Measurements from ENCODE around the gene HDAC1. TPM values are rescaled to one million over a fixed set of nuclear protein-coding genes. Genes with fewer than 3 reads are reported as not detected.
"Not testable (repeated sequence)": the region's sequence is repeated elsewhere in the genome, so short reads cannot be mapped to it uniquely, and the experiment has no call there.

Gene HDAC1
- total RNA-seq, 1 donor from 2014 or later, result 108 TPM

DNA sequence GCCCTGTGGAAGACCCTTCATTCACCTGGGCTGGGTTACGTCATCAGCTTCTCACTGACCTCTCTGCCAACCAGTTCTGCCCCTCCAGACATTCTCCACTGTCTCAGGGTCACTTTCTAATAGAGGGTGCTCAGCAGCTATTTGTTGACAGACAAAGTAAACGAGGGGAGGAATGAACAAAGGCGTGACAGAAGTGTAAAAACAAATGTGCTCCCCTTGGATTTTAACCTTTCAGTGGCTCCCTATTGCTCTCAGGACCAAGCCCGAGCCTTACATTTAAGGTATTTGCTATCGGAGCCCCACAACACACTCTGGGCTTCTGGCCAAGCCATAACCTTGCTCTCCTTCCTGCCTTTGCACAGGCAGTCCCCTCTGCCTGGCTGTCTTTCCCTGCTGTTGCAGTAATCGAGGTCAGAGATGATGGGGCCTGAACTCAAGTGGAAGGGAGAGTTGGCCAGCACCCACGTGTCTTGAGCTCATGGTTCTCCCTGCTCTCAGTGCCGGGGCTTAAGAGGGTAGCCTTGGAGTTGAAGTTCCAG lies 53.5 kb downstream of the HDAC1 start:
- DNase-seq (ENCODE audit: low read depth, low spot score), result no peak

DNA sequence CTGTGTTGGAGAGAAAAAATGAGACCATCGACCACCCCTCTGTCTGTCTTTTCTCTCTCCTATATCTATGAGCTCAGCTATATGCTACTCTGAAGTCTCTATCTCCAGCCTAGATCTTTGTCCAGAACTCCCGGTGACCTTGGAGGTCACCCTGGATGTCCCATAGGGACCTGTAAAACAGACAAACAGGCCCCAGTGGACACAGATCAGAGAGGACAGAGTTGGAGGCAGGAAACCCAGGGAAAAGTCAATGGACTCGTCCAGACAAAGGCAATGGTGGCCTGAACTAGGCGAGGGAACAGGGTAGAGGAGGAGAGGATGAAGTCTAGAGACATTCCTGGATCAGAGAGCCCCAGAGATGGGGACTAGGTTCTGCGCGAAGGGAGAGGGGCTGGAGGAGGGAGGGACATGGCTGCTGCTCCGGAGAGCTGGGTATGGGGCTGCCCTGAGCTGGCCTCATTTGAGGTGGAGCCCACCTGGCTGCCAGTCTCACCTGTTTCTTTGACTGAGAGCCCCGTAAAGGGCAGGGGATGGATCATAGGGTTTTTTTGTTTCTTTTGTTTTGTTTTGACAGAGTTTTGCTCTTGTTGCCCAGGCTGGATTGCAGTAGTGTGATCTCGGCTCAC lies 54.8 kb downstream of the HDAC1 start:
- DNase-seq (ENCODE audit: low read depth, low spot score), result no peak

- peak; percentile 77 for DNase-seq (ENCODE audit: low read depth, low spot score)
These were observed 57.4 kb downstream of the HDAC1 start for GRCh38 chr1:32349211-32349708.

GRCh38 chr1:32350785-32351398 lies 59.0 kb downstream of the HDAC1 start:
- no peak for DNase-seq (ENCODE audit: low read depth, low spot score)

- DNase-seq (ENCODE audit: low read depth, low spot score), result peak; percentile 78
These were observed 59.7 kb downstream of the HDAC1 start for GRCh38 chr1:32351399-32352238.

DNA sequence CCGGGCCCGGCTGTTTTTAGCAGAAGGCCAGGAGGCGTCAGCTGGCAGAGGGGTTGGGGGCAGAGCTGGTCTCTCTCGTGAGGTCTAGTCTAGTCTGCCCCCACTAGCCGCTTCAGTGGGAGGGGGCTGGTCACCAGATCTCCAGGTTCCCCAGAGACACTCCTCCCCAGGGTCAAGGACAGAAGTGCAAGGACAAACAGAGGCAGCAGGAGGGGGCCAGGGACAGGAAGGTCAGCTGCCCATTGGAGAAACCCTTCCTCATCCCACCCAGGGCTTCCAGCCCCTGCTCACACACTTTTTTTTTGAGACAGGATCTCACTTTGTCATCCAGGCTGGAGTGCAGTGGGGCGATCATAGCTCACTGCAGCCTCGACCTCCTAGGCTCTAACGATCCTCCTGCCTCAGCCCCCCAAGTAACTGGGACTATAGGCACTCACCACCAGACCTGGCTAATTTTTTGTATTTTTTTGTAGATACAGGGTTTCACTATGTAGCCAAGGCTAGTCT lies 60.4 kb downstream of the HDAC1 start:
- DNase-seq (ENCODE audit: low read depth, low spot score), result no peak

- DNase-seq (ENCODE audit: low read depth, low spot score), result no peak
These were observed 61.0 kb downstream of the HDAC1 start for GRCh38 chr1:32352831-32353383.

DNA sequence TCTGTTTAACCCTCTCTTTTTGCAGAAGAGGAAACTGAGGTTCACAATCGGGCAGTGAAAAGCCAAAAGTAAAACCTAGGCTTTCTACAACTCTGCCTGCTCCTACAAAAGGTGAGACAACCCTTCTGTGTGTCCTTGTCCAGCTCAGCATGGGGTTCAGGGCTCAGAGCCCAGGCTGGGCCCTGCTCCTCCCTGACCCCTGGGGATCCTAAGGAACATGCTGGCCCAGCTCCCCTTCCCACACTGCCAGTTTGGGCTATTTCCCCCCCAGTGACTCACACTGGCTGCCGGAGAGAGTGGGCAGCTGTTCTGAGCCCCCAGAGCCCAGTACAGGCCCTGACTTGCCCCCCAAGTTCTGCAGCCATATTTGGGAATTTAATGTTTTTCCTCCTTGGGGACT lies 61.5 kb downstream of the HDAC1 start:
- no peak for DNase-seq (ENCODE audit: low read depth, low spot score)

DNA sequence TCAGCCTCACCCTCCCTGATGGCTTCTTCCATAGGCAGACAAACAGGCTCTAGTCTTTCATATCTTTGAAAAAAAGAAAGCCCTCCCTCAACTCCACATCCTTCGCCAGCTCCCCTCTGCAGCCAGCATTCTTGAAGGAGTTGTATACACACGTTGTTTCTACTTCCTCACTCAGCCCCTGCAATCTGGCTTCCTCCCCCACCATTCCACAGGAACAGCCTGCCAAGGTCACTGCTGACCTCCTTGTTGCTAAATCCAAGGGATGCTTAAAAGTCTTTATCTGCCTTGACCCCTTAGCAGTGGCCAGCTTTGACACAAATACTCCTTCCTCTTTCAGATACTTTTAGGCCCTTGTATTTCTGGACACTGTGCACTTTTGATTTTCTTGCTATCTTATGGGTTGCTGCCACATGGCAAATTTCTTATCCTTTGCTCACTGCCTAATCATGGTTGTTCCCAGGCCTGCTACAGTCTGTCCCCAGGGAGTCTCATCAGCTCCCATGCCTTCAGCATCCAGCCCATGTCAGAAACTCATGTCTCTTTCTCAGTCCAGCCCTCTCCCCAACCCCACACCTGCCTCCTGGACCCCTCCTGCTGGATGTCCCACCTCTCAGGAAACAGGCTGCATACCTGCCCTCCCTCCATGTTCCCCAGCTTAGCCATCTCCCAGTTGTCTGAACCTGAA lies 62.1 kb downstream of the HDAC1 start:
- DNase-seq (ENCODE audit: low read depth, low spot score), result no peak

DNA sequence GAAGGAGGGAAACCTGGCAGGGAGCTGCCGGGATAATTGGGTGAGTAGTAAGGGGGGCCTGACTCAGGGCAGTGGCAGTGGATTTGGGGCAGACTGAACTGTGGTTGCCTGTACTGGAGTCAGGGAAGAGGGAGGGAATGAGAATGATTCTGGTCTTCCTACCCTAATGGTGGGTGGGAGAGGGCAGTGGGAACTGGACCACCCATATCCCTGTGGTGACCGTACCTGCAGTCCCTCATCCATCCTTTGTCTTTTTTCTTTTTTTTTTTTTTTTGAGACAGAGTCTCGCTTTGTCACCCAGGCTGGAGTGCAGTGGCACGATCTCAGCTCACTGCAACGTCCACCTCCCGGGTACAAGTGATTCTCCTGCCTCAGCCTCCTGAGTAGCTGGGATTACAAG lies 63.9 kb downstream of the HDAC1 start:
- DNase-seq (ENCODE audit: low read depth, low spot score), result not testable (repeated sequence)

DNA sequence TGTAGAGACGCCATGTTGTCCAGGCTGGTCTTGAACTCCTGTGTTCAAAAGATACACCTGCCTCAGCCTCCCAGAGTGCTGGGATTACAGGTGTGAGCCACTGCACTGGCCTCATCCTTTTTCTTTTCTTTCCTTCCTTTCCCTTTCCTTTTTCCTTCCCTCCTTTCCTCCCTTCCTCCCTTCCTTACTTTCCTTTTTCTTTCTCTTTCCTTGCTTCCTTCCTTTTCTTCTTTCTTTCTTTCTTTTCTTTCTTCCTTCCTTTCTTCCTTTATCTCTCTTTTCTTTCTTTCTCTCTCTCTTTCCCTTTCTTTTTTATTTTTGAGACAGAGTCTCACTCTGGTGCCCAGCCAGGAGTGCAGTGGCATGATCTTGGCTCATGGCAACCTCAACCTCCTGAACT lies 64.6 kb downstream of the HDAC1 start:
- no peak for DNase-seq (ENCODE audit: low read depth, low spot score)

- DNase-seq (ENCODE audit: low read depth, low spot score), result no peak
These were observed 65.7 kb downstream of the HDAC1 start for GRCh38 chr1:32357614-32358013.

- no peak for DNase-seq (ENCODE audit: low read depth, low spot score)
These were observed 66.6 kb downstream of the HDAC1 start for GRCh38 chr1:32358435-32358834.

- no peak for DNase-seq (ENCODE audit: low read depth, low spot score)
These were observed 69.4 kb downstream of the HDAC1 start for GRCh38 chr1:32361308-32361673.

DNA sequence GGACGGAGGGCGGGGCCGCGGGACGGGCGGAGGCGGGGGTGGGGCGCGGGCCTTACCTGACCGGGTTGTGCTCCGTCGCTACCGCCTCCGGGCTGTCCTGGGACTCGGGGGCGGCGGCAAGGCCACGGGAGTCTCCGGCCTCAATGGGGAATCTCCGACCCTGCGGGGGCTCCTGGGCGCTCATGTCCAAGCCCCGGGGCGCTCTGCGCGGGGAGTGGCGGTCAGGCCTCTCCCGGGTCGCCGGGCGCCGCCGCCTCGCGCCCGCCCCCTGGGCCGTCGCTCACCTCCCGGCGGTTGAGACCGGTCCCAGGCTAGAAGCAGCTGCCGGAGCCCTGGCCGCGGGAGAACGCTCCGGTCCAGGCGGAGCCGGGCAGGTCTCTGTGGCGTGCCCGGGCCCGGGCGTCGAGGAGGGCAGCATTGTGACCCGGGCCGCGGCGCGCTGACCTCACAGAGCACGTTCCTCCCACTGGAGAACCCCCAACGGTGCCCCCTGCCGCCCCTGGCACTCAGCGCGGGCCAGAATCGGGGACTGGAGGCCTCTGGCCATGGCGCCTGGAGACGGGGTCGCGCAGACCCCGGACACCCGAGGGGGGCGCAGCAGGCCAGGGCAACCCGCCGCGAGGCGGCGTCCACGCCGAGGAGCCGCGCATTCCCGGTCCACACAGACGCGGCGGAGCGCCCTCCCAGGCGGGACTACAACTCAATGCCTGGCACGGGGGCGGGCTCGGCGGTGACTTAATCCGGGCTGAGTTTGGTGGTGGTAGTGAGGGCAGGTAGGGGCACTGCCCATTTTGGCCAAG lies 70.0 kb downstream of the HDAC1 start:
- DNase-seq (ENCODE audit: low read depth, low spot score), result no peak

DNA sequence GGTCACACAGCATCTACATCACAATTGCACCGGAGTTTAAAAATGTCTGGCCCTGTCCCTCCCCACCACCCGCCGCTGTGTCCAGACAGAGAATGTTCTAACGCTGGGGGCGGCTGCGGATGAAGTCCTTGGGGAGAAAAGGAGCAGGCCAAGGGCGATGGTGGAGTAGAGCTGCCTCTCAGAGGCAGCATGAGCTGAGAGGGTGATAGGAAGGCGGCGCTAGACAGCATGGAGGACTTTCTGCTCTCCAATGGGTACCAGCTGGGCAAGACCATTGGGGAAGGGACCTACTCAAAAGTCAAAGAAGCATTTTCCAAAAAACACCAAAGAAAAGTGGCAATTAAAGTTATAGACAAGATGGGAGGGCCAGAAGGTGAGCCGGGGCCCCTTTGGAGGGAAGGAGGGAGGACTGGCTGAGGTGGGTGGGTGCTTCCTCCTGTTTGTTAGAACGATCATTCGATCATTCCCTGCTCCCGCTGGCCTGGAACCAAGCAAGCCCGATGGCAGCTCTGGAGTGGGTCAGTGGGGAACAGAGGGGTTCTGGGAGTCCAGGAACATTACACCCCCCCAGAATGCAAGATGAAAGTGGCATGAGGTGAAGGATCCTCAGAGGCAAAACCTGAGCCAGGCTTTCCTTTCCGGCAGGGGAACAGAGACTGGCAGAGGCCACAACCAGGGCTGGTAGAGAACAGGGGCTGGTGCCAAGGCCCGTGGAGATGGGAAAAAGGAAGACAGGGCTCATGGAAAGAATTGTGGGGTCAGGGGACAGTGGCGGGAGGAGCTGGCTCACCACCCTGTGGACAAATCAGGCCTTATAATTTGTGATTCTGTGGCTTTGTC lies 70.8 kb downstream of the HDAC1 start, which contains the start of the genes FAM229A and TSSK3:
Gene FAM229A (minus strand): TSS at position 12 of the 840 bp plus-strand sequence. CDS start 394 bp downstream, outside the sequence.
Gene TSSK3 (plus strand): TSS at position 66 of the 840 bp plus-strand sequence. CDS start 163 bp downstream, at position 229.
- no peak for DNase-seq (ENCODE audit: low read depth, low spot score)

GRCh38 chr1:32363713-32364112 lies 71.8 kb downstream of the HDAC1 start:
- DNase-seq (ENCODE audit: low read depth, low spot score), result no peak

DNA sequence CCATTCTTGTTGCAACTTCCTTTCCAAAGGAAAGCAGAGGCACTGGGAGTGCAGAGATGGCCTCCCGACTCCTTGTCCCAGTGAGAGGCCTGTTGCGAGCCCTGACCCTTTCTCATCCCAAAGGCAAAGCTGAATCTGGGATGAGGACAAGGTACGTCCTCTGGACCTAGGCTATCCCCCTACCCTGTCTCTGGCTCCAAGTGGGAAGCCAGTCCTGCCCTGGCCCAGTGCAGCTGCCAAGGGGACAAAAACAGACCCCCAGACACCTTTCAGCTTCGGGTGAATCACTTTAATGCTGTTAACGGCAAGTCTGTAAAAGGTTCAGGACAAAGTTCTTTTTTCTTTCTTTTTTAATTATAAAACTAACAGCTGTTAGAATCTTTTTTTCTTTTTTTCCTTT lies 73.0 kb downstream of the HDAC1 start:
- DNase-seq (ENCODE audit: low read depth, low spot score), result no peak

- DNase-seq (ENCODE audit: low read depth, low spot score), result no peak
These were observed 73.6 kb downstream of the HDAC1 start for GRCh38 chr1:32365445-32365844.

All from pulmonary artery endothelial cell (primary cell).